Measurements from ENCODE around the gene CHMP2B. TPM values are rescaled to one million over a fixed set of nuclear protein-coding genes. Genes with fewer than 3 reads are reported as not detected.

The CHMP2B gene
- total RNA-seq, 1 donor from 2014 or later, result 35.8 TPM

- no peaks in the 10 kb centered on the region for H3K9me3 ChIP-seq (replicated peaks)
- no peak for DNase-seq
- TF ChIP-seq, protein P1, sequence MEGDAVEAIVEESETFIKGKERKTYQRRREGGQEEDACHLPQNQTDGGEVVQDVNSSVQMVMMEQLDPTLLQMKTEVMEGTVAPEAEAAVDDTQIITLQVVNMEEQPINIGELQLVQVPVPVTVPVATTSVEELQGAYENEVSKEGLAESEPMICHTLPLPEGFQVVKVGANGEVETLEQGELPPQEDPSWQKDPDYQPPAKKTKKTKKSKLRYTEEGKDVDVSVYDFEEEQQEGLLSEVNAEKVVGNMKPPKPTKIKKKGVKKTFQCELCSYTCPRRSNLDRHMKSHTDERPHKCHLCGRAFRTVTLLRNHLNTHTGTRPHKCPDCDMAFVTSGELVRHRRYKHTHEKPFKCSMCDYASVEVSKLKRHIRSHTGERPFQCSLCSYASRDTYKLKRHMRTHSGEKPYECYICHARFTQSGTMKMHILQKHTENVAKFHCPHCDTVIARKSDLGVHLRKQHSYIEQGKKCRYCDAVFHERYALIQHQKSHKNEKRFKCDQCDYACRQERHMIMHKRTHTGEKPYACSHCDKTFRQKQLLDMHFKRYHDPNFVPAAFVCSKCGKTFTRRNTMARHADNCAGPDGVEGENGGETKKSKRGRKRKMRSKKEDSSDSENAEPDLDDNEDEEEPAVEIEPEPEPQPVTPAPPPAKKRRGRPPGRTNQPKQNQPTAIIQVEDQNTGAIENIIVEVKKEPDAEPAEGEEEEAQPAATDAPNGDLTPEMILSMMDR (IDR thresholded peaks at IDR 0.05; ENCODE audit: borderline replicate concordance), result no peak
- peaks cover 55% of the 10 kb centered on the region for H3K4me1 ChIP-seq
- H3K27me3 ChIP-seq (ENCODE audit: low read depth), result no peaks in the 10 kb centered on the region
- H3K27ac ChIP-seq (replicated peaks), result peak overlapping the region; percentile 93
- no peaks in the 10 kb centered on the region for H3K36me3 ChIP-seq
- intact Hi-C loops (cut with micrococcal nuclease), result no loop called here
- peak overlapping the region; percentile 98 for H3K4me3 ChIP-seq
Observed at GRCh38 chr3:87227835-87228144, 681 bp downstream of the CHMP2B start.

- Histone ChIP-seq H3K27ac (replicated peaks) (no peak overlapping the region), H3K4me3 (peak overlapping the region; percentile 98), H3K36me3 (no peaks in the 10 kb centered on the region), H3K9me3 (replicated peaks) (no peaks in the 10 kb centered on the region), H3K27me3 (ENCODE audit: low read depth) (no peaks in the 10 kb centered on the region), H3K4me1 (peaks cover 57% of the 10 kb centered on the region)
- intact Hi-C loops (cut with micrococcal nuclease), result no loop called here
- TF ChIP-seq, protein P1 (IDR thresholded peaks at IDR 0.05; ENCODE audit: borderline replicate concordance), result no peak
- DNase-seq, result no peak
Observed at GRCh38 chr3:87228316-87228715, 1.2 kb downstream of the CHMP2B start.

GRCh38 chr3:87229113-87229512 is 2.0 kb downstream of the CHMP2B start:
- Histone ChIP-seq H3K4me1 (peaks cover 65% of the 10 kb centered on the region), H3K4me3 (peak overlapping the region; percentile 98), H3K36me3 (no peaks in the 10 kb centered on the region), H3K27ac (replicated peaks) (no peak overlapping the region), H3K27me3 (ENCODE audit: low read depth) (no peaks in the 10 kb centered on the region), H3K9me3 (replicated peaks) (no peaks in the 10 kb centered on the region)
- intact Hi-C loops (cut with micrococcal nuclease), result no loop called here
- no peak for DNase-seq
- TF ChIP-seq, protein P1 (IDR thresholded peaks at IDR 0.05; ENCODE audit: borderline replicate concordance), result no peak

- intact Hi-C loops (cut with micrococcal nuclease), result no loop called here
- Histone ChIP-seq H3K27ac (replicated peaks) (no peak overlapping the region), H3K36me3 (no peaks in the 10 kb centered on the region), H3K4me3 (no peak overlapping the region), H3K9me3 (replicated peaks) (no peaks in the 10 kb centered on the region), H3K27me3 (ENCODE audit: low read depth) (no peaks in the 10 kb centered on the region), H3K4me1 (peaks cover 35% of the 10 kb centered on the region)
- no peak for DNase-seq
- TF ChIP-seq, protein P1 (IDR thresholded peaks at IDR 0.05; ENCODE audit: borderline replicate concordance), result no peak
Observed at GRCh38 chr3:87233805-87234204, 6.7 kb downstream of the CHMP2B start.

- H3K4me3 ChIP-seq, result no peak overlapping the region
- TF ChIP-seq, protein P1 (IDR thresholded peaks at IDR 0.05; ENCODE audit: borderline replicate concordance), result no peak
- no peaks in the 10 kb centered on the region for H3K9me3 ChIP-seq (replicated peaks)
- intact Hi-C loops (cut with micrococcal nuclease), result no loop called here
- H3K27ac ChIP-seq (replicated peaks), result no peak overlapping the region
- no peak for DNase-seq
- H3K4me1 ChIP-seq, result peaks cover 23% of the 10 kb centered on the region
- H3K27me3 ChIP-seq (ENCODE audit: low read depth), result no peaks in the 10 kb centered on the region
- H3K36me3 ChIP-seq, result peaks cover 3% of the 10 kb centered on the region
Observed at GRCh38 chr3:87236093-87236492, 9.0 kb downstream of the CHMP2B start.

Measured in left ventricle myocardium inferior (tissue), 1 donor.